HG02798 (cell line): ENCODE results near the gene TRABD2B.
"Not testable (repeated sequence)": the region's sequence is repeated elsewhere in the genome, so short reads cannot be mapped to it uniquely, and the experiment has no call there.

Source experiments
- ATAC-seq: cut with Tn5 transposase; IDR thresholded peaks from one replicate; pipeline ENCODE4 v1.9.1; 2021; ENCODE audit warnings: mild to moderate bottlenecking; ENCODE audit not compliant: unreplicated experiment, poor library complexity

The TRABD2B gene

GRCh38 chr1:47971385-47972160 lies 25.6 kb downstream of the TRABD2B start:
- ATAC-seq = no peak

GRCh38 chr1:47970882-47971281 lies 26.3 kb downstream of the TRABD2B start:
- no peak for ATAC-seq

- no peak for ATAC-seq
These were observed 27.7 kb downstream of the TRABD2B start for GRCh38 chr1:47969478-47969877.

- no peak for ATAC-seq
These were observed 28.7 kb downstream of the TRABD2B start for GRCh38 chr1:47968556-47968888.

- ATAC-seq = no peak
These were observed 29.2 kb downstream of the TRABD2B start for GRCh38 chr1:47967864-47968555.

- no peak for ATAC-seq
These were observed 31.4 kb downstream of the TRABD2B start for GRCh38 chr1:47965816-47966215.

GRCh38 chr1:47964636-47965035 lies 32.5 kb downstream of the TRABD2B start:
- ATAC-seq = no peak

GRCh38 chr1:47963568-47964358 lies 33.4 kb downstream of the TRABD2B start:
- ATAC-seq = no peak

- ATAC-seq = no peak
These were observed 34.3 kb downstream of the TRABD2B start for GRCh38 chr1:47962750-47963492.

- not testable (repeated sequence) for ATAC-seq
These were observed 35.4 kb downstream of the TRABD2B start for GRCh38 chr1:47961835-47962234.

GRCh38 chr1:47956491-47956890 lies 40.7 kb downstream of the TRABD2B start:
- ATAC-seq = not testable (repeated sequence)

GRCh38 chr1:47953661-47954060 lies 43.5 kb downstream of the TRABD2B start:
- no peak for ATAC-seq

- no peak for ATAC-seq
These were observed 45.5 kb downstream of the TRABD2B start for GRCh38 chr1:47951545-47952235.

GRCh38 chr1:47951026-47951425 lies 46.2 kb downstream of the TRABD2B start:
- no peak for ATAC-seq

- no peak for ATAC-seq
These were observed 46.7 kb downstream of the TRABD2B start for GRCh38 chr1:47950471-47950870.

GRCh38 chr1:47948126-47948525 lies 49.1 kb downstream of the TRABD2B start:
- no peak for ATAC-seq

- ATAC-seq = no peak
These were observed 49.7 kb downstream of the TRABD2B start for GRCh38 chr1:47947531-47947930.

- no peak for ATAC-seq
These were observed 52.6 kb downstream of the TRABD2B start for GRCh38 chr1:47944561-47944960.

GRCh38 chr1:47942240-47942629 lies 55.0 kb downstream of the TRABD2B start:
- ATAC-seq = no peak
